AG04450 (cell line): Measurements from ENCODE around the gene PIP5K1B. TPM values are rescaled to one million over a fixed set of nuclear protein-coding genes. Genes with fewer than 3 reads are reported as not detected.

Experiments
- CTCF ChIA-PET: fragments of 300-600, 350-600 bp; formaldehyde crosslinking; extraction: SDS; loops from one replicate; lab custom pipeline; 2022; ENCODE audit warnings: antibody characterized with exemption, inconsistent platforms; lab: Charles Lee
- POLR2A ChIA-PET: fragments of 350-600 bp; formaldehyde crosslinking; extraction: SDS; loops from one replicate; lab custom pipeline; 2021; ENCODE audit warnings: antibody characterized with exemption, inconsistent platforms; lab: Yijun Ruan, JAX
- DNase-seq: peaks from one replicate; pipeline ENCODE4 v3.0.0-alpha.2; 2011; ENCODE audit warnings: low read depth, low spot score
- H3K27ac ChIP-seq: one replicate; pipeline ENCODE4 v1.5.1; 2012; ENCODE audit warnings: low read depth, low read length, control low read depth
- H3K27me3 ChIP-seq: one replicate; pipeline ENCODE4 v1.6.0; 2012; ENCODE audit warnings: low read length; ENCODE audit not compliant: control insufficient read depth, insufficient read depth
- H3K4me3 ChIP-seq: 2 replicates; pipeline ENCODE4 v1.5.1; 2011; ENCODE audit warnings: mild to moderate bottlenecking, low read depth, low read length, control low read depth
- H3K9me3 ChIP-seq: 2 replicates; pipeline ENCODE4 v1.5.1; 2012; ENCODE audit warnings: low read length; ENCODE audit not compliant: control insufficient read depth, insufficient read depth
- CTCF ChIP-seq: IDR thresholded peaks from 2 replicates; pipeline ENCODE4 v1.5.1; 2011; ENCODE audit warnings: low read depth, low read length, control low read depth, inconsistent platforms
- polyA plus RNA-seq: library from polyadenylated mRNA; depleted of rRNA; stranded (reverse); fragments of >200 nt; gene quantifications from 2 replicates; pipeline ENCODE4 v1.2.3, GENCODE V29; 2011

The PIP5K1B gene
- polyA plus RNA-seq, 1 experiment, result not detected

- no peaks in the 10 kb centered on the region for H3K27me3 ChIP-seq
- H3K4me3 ChIP-seq, result no peak overlapping the region
- no peak overlapping the region for H3K27ac ChIP-seq
- no peak for TF ChIP-seq CTCF
- ChIA-PET CTCF (no interaction called here), POLR2A (no interaction called here)
- DNase-seq, result no peak
- H3K9me3 ChIP-seq, result no peaks in the 10 kb centered on the region
Observed at GRCh38 chr9:68947015-68947414, 242.0 kb downstream of the PIP5K1B start.

- Histone ChIP-seq H3K27ac (no peak overlapping the region), H3K27me3 (no peaks in the 10 kb centered on the region), H3K4me3 (no peak overlapping the region), H3K9me3 (no peaks in the 10 kb centered on the region)
- ChIA-PET CTCF (no interaction called here), POLR2A (no interaction called here)
- DNase-seq, result no peak
- TF ChIP-seq CTCF, result no peak
Observed at GRCh38 chr9:68947842-68948569, 243.0 kb downstream of the PIP5K1B start.

GRCh38 chr9:68949271-68950000, 244.4 kb downstream of the PIP5K1B start:
- no peak overlapping the region for H3K27ac ChIP-seq
- H3K27me3 ChIP-seq, result no peaks in the 10 kb centered on the region
- no peak for DNase-seq
- no peak overlapping the region for H3K4me3 ChIP-seq
- 0 out of 2 replicates have a peak, but pooled peaks have one; percentile 15 for TF ChIP-seq CTCF
- ChIA-PET POLR2A (no interaction called here), CTCF (no interaction called here)
- no peaks in the 10 kb centered on the region for H3K9me3 ChIP-seq

GRCh38 chr9:68950188-68950587, 245.1 kb downstream of the PIP5K1B start:
- Histone ChIP-seq H3K27ac (no peak overlapping the region), H3K27me3 (no peaks in the 10 kb centered on the region), H3K4me3 (no peak overlapping the region), H3K9me3 (no peaks in the 10 kb centered on the region)
- TF ChIP-seq CTCF, result no peak
- ChIA-PET CTCF (no interaction called here), POLR2A (no interaction called here)
- no peak for DNase-seq

- Histone ChIP-seq H3K9me3 (no peaks in the 10 kb centered on the region), H3K4me3 (no peak overlapping the region), H3K27ac (no peak overlapping the region), H3K27me3 (no peaks in the 10 kb centered on the region)
- ChIA-PET CTCF (no interaction called here), POLR2A (no interaction called here)
- TF ChIP-seq CTCF, result no peak
- no peak for DNase-seq
Observed at GRCh38 chr9:68950689-68951088, 245.6 kb downstream of the PIP5K1B start.
